SK-N-SH (cell line): Measurements from ENCODE around the gene MFSD11.

ENCODE experiments used
- FOXM1 ChIP-seq: IDR thresholded peaks from 2 replicates; pipeline ENCODE4 v1.4.0; 2012; ENCODE audit warnings: low read depth, mild to moderate bottlenecking
- NFIC ChIP-seq: IDR thresholded peaks from 2 replicates; pipeline ENCODE4 v1.4.0; 2012; ENCODE audit warnings: borderline replicate concordance
- POLR2AphosphoS5 ChIP-seq: IDR thresholded peaks from 2 replicates; pipeline ENCODE4 v1.6.1; 2012; ENCODE audit warnings: low read depth, low read length
- SMC3 ChIP-seq: IDR thresholded peaks from 2 replicates; pipeline ENCODE4 v1.6.1; 2012; ENCODE audit warnings: low read depth, low read length, improper control_type of control experiment
- TAF1 ChIP-seq: IDR thresholded peaks from 2 replicates; pipeline ENCODE4 v1.6.1; 2012; ENCODE audit warnings: low read depth, mild to moderate bottlenecking, low read length, moderate library complexity, borderline replicate concordance
- TEAD4 ChIP-seq: IDR thresholded peaks from 2 replicates; pipeline ENCODE4 v1.4.0; 2012; ENCODE audit warnings: mild to moderate bottlenecking, borderline replicate concordance; ENCODE audit not compliant: insufficient read depth
- TF ChIP-seq, protein P1 (sequence below): fragments of 200-600 bp; sonication (generic); IDR thresholded peaks from 2 replicates; pipeline ENCODE4 v1.6.1; 2017; ENCODE audit warnings: antibody characterized with exemption, mild to moderate bottlenecking, moderate library complexity
- TF ChIP-seq, protein P2 (sequence below): IDR thresholded peaks from 2 replicates; pipeline ENCODE4 v1.6.1; 2012; ENCODE audit warnings: mild to moderate bottlenecking, low read depth, low read length, moderate library complexity
- TF ChIP-seq, protein P3 (sequence below): IDR thresholded peaks from 2 replicates; pipeline ENCODE4 v1.4.0; 2012; ENCODE audit warnings: low read depth, borderline replicate concordance
- TF ChIP-seq, protein P4 (sequence below): fragments of 150-350 bp; IDR thresholded peaks from 2 replicates; pipeline ENCODE4 v1.6.1; 2017; ENCODE audit warnings: antibody characterized with exemption, low read length, low read depth, borderline replicate concordance
- TF ChIP-seq, protein P5 (sequence below): IDR thresholded peaks from 2 replicates; pipeline ENCODE4 v1.4.0; 2012; ENCODE audit warnings: low read depth

DNA sequence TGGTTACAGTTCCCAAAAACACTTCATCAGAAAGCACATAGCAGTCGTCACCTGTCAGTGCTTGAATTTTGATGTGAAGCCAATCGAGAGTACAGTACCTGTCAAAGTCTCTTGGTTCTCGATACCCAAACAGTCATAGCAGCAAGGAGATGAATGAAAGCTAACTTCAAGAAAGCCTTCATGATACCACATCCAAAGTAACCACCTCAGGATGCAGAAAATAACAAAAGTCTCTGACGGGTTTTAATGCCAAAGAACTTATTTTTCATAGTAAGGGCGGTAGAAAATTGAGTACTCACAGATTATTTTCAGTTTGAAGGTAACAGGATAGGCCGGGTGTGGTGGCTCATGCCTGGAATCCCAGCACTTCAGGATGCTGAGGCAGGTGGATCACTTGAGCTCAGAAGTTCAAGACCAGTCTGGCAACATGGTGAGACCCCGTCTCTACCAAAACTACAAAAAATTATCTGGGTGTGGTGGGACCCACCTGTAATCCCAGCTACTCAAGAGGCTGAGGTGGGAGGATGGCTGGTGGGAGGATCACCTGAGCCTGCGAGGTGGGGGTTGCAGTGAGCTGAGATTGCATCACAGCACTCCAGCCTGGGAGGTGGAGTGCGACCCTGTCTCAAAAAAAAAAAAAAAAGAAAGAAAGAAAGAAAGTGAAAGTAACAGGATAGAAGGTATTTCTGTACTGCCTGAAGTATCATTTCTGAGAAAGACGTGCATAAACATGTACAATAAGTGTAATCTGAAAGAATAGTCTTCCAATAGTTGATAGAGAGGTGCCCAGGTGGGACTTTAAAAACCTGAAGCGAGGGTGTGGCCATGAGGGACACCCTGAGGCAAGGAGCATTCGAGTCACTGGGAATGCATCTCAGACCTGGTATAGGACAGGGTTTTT, 15.4 kb downstream of the MFSD11 start:
- TF ChIP-seq, protein P1, sequence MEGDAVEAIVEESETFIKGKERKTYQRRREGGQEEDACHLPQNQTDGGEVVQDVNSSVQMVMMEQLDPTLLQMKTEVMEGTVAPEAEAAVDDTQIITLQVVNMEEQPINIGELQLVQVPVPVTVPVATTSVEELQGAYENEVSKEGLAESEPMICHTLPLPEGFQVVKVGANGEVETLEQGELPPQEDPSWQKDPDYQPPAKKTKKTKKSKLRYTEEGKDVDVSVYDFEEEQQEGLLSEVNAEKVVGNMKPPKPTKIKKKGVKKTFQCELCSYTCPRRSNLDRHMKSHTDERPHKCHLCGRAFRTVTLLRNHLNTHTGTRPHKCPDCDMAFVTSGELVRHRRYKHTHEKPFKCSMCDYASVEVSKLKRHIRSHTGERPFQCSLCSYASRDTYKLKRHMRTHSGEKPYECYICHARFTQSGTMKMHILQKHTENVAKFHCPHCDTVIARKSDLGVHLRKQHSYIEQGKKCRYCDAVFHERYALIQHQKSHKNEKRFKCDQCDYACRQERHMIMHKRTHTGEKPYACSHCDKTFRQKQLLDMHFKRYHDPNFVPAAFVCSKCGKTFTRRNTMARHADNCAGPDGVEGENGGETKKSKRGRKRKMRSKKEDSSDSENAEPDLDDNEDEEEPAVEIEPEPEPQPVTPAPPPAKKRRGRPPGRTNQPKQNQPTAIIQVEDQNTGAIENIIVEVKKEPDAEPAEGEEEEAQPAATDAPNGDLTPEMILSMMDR = no peak
- TF ChIP-seq, protein P2, sequence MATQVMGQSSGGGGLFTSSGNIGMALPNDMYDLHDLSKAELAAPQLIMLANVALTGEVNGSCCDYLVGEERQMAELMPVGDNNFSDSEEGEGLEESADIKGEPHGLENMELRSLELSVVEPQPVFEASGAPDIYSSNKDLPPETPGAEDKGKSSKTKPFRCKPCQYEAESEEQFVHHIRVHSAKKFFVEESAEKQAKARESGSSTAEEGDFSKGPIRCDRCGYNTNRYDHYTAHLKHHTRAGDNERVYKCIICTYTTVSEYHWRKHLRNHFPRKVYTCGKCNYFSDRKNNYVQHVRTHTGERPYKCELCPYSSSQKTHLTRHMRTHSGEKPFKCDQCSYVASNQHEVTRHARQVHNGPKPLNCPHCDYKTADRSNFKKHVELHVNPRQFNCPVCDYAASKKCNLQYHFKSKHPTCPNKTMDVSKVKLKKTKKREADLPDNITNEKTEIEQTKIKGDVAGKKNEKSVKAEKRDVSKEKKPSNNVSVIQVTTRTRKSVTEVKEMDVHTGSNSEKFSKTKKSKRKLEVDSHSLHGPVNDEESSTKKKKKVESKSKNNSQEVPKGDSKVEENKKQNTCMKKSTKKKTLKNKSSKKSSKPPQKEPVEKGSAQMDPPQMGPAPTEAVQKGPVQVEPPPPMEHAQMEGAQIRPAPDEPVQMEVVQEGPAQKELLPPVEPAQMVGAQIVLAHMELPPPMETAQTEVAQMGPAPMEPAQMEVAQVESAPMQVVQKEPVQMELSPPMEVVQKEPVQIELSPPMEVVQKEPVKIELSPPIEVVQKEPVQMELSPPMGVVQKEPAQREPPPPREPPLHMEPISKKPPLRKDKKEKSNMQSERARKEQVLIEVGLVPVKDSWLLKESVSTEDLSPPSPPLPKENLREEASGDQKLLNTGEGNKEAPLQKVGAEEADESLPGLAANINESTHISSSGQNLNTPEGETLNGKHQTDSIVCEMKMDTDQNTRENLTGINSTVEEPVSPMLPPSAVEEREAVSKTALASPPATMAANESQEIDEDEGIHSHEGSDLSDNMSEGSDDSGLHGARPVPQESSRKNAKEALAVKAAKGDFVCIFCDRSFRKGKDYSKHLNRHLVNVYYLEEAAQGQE = no peak
- no peak for TF ChIP-seq NFIC
- no peak for TF ChIP-seq FOXM1
- no peak for TF ChIP-seq TEAD4
- no peak for TF ChIP-seq TAF1
- TF ChIP-seq, protein P3, sequence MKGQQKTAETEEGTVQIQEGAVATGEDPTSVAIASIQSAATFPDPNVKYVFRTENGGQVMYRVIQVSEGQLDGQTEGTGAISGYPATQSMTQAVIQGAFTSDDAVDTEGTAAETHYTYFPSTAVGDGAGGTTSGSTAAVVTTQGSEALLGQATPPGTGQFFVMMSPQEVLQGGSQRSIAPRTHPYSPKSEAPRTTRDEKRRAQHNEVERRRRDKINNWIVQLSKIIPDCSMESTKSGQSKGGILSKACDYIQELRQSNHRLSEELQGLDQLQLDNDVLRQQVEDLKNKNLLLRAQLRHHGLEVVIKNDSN = no peak
- TF ChIP-seq, protein P4, sequence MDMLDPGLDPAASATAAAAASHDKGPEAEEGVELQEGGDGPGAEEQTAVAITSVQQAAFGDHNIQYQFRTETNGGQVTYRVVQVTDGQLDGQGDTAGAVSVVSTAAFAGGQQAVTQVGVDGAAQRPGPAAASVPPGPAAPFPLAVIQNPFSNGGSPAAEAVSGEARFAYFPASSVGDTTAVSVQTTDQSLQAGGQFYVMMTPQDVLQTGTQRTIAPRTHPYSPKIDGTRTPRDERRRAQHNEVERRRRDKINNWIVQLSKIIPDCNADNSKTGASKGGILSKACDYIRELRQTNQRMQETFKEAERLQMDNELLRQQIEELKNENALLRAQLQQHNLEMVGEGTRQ = no peak
- TF ChIP-seq, protein P5, sequence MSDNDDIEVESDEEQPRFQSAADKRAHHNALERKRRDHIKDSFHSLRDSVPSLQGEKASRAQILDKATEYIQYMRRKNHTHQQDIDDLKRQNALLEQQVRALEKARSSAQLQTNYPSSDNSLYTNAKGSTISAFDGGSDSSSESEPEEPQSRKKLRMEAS = no peak
- no peak for TF ChIP-seq POLR2AphosphoS5
- no peak for TF ChIP-seq SMC3
